DOHH2 (cell line): ENCODE measurements around the gene XYLT2.

Experiments
- EZH2phosphoT487 ChIP-seq: fragments of 200-600 bp; sonication (generic); IDR thresholded peaks from 2 replicates; pipeline ENCODE4 v1.6.1; 2017; ENCODE audit warnings: borderline replicate concordance, mild to moderate bottlenecking, antibody characterized with exemption, low read length, moderate library complexity, mixed read lengths
- TF ChIP-seq, protein P1 (sequence below): fragments of 200-600 bp; sonication (generic); IDR thresholded peaks from one replicate; pipeline ENCODE4 v1.5.1; 2014; ENCODE audit warnings: antibody characterized with exemption, mild to moderate bottlenecking, low read depth, low read length; ENCODE audit not compliant: poor library complexity, severe bottlenecking

DNA sequence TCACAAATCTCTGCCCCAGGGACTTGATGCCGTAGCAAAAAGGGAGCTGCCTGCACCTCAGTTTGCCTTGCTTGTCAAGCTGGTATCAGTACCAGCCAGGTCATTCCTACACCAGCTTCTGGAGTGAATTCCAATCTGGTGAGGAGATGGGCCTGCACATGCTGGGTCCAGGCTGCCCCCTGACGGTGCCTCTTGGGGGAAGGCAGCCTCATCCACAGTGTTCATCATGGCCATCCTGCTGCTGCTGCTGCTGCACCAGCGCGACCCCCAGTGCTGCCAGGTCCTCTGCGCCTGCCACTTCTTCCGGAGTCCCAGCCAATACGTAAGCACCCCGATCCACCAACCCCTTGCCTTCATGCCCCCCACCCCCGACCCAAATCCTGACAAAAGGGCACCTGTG lies 18.8 kb downstream of the XYLT2 start:
- TF ChIP-seq, protein P1, sequence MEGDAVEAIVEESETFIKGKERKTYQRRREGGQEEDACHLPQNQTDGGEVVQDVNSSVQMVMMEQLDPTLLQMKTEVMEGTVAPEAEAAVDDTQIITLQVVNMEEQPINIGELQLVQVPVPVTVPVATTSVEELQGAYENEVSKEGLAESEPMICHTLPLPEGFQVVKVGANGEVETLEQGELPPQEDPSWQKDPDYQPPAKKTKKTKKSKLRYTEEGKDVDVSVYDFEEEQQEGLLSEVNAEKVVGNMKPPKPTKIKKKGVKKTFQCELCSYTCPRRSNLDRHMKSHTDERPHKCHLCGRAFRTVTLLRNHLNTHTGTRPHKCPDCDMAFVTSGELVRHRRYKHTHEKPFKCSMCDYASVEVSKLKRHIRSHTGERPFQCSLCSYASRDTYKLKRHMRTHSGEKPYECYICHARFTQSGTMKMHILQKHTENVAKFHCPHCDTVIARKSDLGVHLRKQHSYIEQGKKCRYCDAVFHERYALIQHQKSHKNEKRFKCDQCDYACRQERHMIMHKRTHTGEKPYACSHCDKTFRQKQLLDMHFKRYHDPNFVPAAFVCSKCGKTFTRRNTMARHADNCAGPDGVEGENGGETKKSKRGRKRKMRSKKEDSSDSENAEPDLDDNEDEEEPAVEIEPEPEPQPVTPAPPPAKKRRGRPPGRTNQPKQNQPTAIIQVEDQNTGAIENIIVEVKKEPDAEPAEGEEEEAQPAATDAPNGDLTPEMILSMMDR = no peak
- no peak for TF ChIP-seq EZH2phosphoT487
